OCI-LY3 (cell line): Measurements from ENCODE around the gene ZNF692.

Source experiments
- H2AFZ ChIP-seq: fragments of 200-600, 300-600 bp; shearing (Covaris generic); 2 replicates; pipeline ENCODE4 v1.6.0; 2014; ENCODE audit warnings: antibody characterized with exemption, low read depth, low read length
- H3K27ac ChIP-seq: fragments of 200-600, 300-600 bp; sonication (generic); 2 replicates; pipeline ENCODE4 v1.5.1; 2014; ENCODE audit warnings: mild to moderate bottlenecking, low read length, moderate library complexity, mixed read lengths
- H3K27me3 ChIP-seq: fragments of 200-600, 300-600 bp; sonication (generic); 2 replicates; pipeline ENCODE4 v1.6.1; 2014; ENCODE audit warnings: low read depth, low read length, mixed read lengths
- H3K36me3 ChIP-seq: fragments of 200-600, 300-600 bp; sonication (generic); replicated peaks from 2 replicates; pipeline ENCODE3; 2014; ENCODE audit warnings: low read depth, low read length, mixed read lengths
- H3K4me1 ChIP-seq: fragments of 300-600, 200-600 bp; sonication (generic); 2 replicates; pipeline ENCODE4 v1.6.1; 2014; ENCODE audit warnings: low read length, mixed read lengths
- H3K4me2 ChIP-seq: fragments of 200-600, 300-600 bp; sonication (generic); 2 replicates; pipeline ENCODE4 v1.6.1; 2014; ENCODE audit warnings: low read length, mixed read lengths
- H3K4me3 ChIP-seq: fragments of 300-600, 200-600 bp; sonication (generic); 2 replicates; pipeline ENCODE4 v1.5.1; 2014; ENCODE audit warnings: antibody characterized with exemption, mild to moderate bottlenecking, low read length, moderate library complexity
- H3K79me2 ChIP-seq: fragments of 300-600, 200-600 bp; shearing (Covaris generic); 2 replicates; pipeline ENCODE4 v1.6.1; 2014; ENCODE audit warnings: mild to moderate bottlenecking, low read length, mixed read lengths
- H3K9ac ChIP-seq: fragments of 300-600, 200-600 bp; shearing (Covaris generic); 2 replicates; pipeline ENCODE4 v1.6.0; 2014; ENCODE audit warnings: mild to moderate bottlenecking, low read length, moderate library complexity
- H3K9me3 ChIP-seq: fragments of 200-600, 300-600 bp; shearing (Covaris generic); 2 replicates; pipeline ENCODE4 v1.6.1; 2014; ENCODE audit warnings: low read length, mixed read lengths; ENCODE audit not compliant: insufficient read depth
- H4K20me1 ChIP-seq: fragments of 200-600, 300-600 bp; sonication (generic); 2 replicates; pipeline ENCODE4 v1.6.1; 2016; ENCODE audit warnings: low read length, mixed read lengths; ENCODE audit not compliant: insufficient read depth
- CTCF ChIP-seq: fragments of 200-600, 300-600 bp; sonication (generic); IDR thresholded peaks from 2 replicates; pipeline ENCODE4 v1.5.1; 2014; ENCODE audit warnings: antibody characterized with exemption, low read length, low read depth
- EZH2phosphoT487 ChIP-seq: fragments of 200-600 bp; shearing (Covaris generic); IDR thresholded peaks from 2 replicates; pipeline ENCODE4 v1.6.1; 2018; ENCODE audit warnings: antibody characterized with exemption, mixed run types, low read depth

The ZNF692 gene

GRCh38 chr1:248897412-248898337, 38.8 kb upstream of the ZNF692 start:
- H3K4me3 ChIP-seq: no peak overlapping the region
- H3K4me1 ChIP-seq: no peaks in the 10 kb centered on the region
- H3K4me2 ChIP-seq: no peak overlapping the region
- H3K9ac ChIP-seq: no peak overlapping the region
- H3K9me3 ChIP-seq: no peaks in the 10 kb centered on the region
- H3K27ac ChIP-seq: no peak overlapping the region
- H3K36me3 ChIP-seq: no peaks in the 10 kb centered on the region
- no peaks in the 10 kb centered on the region for H3K79me2 ChIP-seq
- H2AFZ ChIP-seq: no peak overlapping the region
- TF ChIP-seq EZH2phosphoT487 (no peak), CTCF (no peak)
- H4K20me1 ChIP-seq: no peaks in the 10 kb centered on the region
- peaks cover 34% of the 10 kb centered on the region for H3K27me3 ChIP-seq

- no peak for TF ChIP-seq CTCF
- no peak for TF ChIP-seq EZH2phosphoT487
- H3K4me2 ChIP-seq: no peak overlapping the region
- no peak overlapping the region for H3K27ac ChIP-seq
Observed at GRCh38 chr1:248894837-248895236, 36.0 kb upstream of the ZNF692 start.

GRCh38 chr1:248892590-248892989, 33.7 kb upstream of the ZNF692 start:
- Histone ChIP-seq H2AFZ (no peak overlapping the region), H4K20me1 (no peaks in the 10 kb centered on the region)
- no peak for TF ChIP-seq CTCF
- no peak for TF ChIP-seq EZH2phosphoT487

More at GRCh38 chr1:248894837-248895236, 36.0 kb upstream of the ZNF692 start:
- Histone ChIP-seq H3K36me3 (no peaks in the 10 kb centered on the region), H3K9ac (no peak overlapping the region), H3K79me2 (no peaks in the 10 kb centered on the region), H4K20me1 (no peaks in the 10 kb centered on the region), H3K27me3 (peaks cover 21% of the 10 kb centered on the region), H3K9me3 (no peaks in the 10 kb centered on the region), H3K4me3 (no peak overlapping the region), H2AFZ (no peak overlapping the region), H3K4me1 (no peaks in the 10 kb centered on the region)

GRCh38 chr1:248891758-248892157, 32.9 kb upstream of the ZNF692 start:
- no peaks in the 10 kb centered on the region for H3K9me3 ChIP-seq
- no peaks in the 10 kb centered on the region for H4K20me1 ChIP-seq
- no peaks in the 10 kb centered on the region for H3K36me3 ChIP-seq
- no peak overlapping the region for H3K4me2 ChIP-seq
- H3K4me3 ChIP-seq: no peak overlapping the region
- H2AFZ ChIP-seq: no peak overlapping the region
- H3K27ac ChIP-seq: no peak overlapping the region
- H3K27me3 ChIP-seq: peaks cover 7% of the 10 kb centered on the region
- H3K79me2 ChIP-seq: no peaks in the 10 kb centered on the region
- no peak for TF ChIP-seq CTCF
- no peak for TF ChIP-seq EZH2phosphoT487
- H3K4me1 ChIP-seq: no peaks in the 10 kb centered on the region
- H3K9ac ChIP-seq: no peak overlapping the region

More at GRCh38 chr1:248892590-248892989, 33.7 kb upstream of the ZNF692 start:
- no peak overlapping the region for H3K4me2 ChIP-seq
- no peaks in the 10 kb centered on the region for H3K79me2 ChIP-seq
- H3K27ac ChIP-seq: no peak overlapping the region
- H3K9me3 ChIP-seq: no peaks in the 10 kb centered on the region
- no peak overlapping the region for H3K4me3 ChIP-seq
- no peaks in the 10 kb centered on the region for H3K36me3 ChIP-seq
- no peaks in the 10 kb centered on the region for H3K4me1 ChIP-seq
- no peak overlapping the region for H3K9ac ChIP-seq
- peaks cover 7% of the 10 kb centered on the region for H3K27me3 ChIP-seq
